CD14-positive monocyte (primary cell): ENCODE data around the gene ZNF146. TPM values are rescaled to one million over a fixed set of nuclear protein-coding genes. Genes with fewer than 3 reads are reported as not detected.

Experiments
- DNase-seq, 3 donors: peaks; one replicate each; pipeline ENCODE4 v3.0.0-alpha.2; 2011 to 2022
- H2AFZ ChIP-seq: 2 replicates; pipeline ENCODE4 v1.6.0; 2012; ENCODE audit warnings: mild to moderate bottlenecking, low read depth, low read length, inconsistent platforms; ENCODE audit not compliant: insufficient read depth, poor library complexity, severe bottlenecking
- H3K27ac ChIP-seq, 2 donors: 1 replicate in 1 of 2; 2 replicates in 1 of 2; pipeline ENCODE4 v1.5.1; 2012 to 2013; ENCODE audit warnings: low read length in 2 of 2, control low read depth in 1 of 2, inconsistent platforms in 1 of 2, low read depth in 1 of 2, mild to moderate bottlenecking in 1 of 2
- H3K27me3 ChIP-seq, 2 donors: one replicate each; pipeline versions ENCODE4 v1.6.0 to v1.6.1; 2011 to 2013; ENCODE audit warnings: low read length in 2 of 2; ENCODE audit not compliant: control insufficient read depth in 2 of 2, insufficient read depth in 2 of 2
- H3K36me3 ChIP-seq, 2 donors: replicated peaks in 1 of 2; 1 replicate in 1 of 2; 2 replicates in 1 of 2; pipeline versions ENCODE4 v1.5.1 to v1.6.1; 2012 to 2013; ENCODE audit warnings: low read length in 2 of 2, control low read depth in 1 of 2, inconsistent platforms in 1 of 2, mild to moderate bottlenecking in 1 of 2; ENCODE audit not compliant: insufficient read depth in 2 of 2, control insufficient read depth in 1 of 2
- H3K4me1 ChIP-seq, 2 donors: 1 replicate in 1 of 2; 2 replicates in 1 of 2; pipeline versions ENCODE4 v1.5.1 to v1.6.1; 2012 to 2013; ENCODE audit warnings: low read length in 2 of 2, control low read depth in 1 of 2, inconsistent platforms in 1 of 2, mild to moderate bottlenecking in 1 of 2, moderate library complexity in 1 of 2; ENCODE audit not compliant: insufficient read depth in 2 of 2, control insufficient read depth in 1 of 2
- H3K4me2 ChIP-seq: replicated peaks from 2 replicates; pipeline ENCODE3; 2012; ENCODE audit warnings: low read length, moderate library complexity, mild to moderate bottlenecking; ENCODE audit not compliant: poor library complexity, severe bottlenecking; ENCODE audit errors: extremely low read depth
- H3K4me3 ChIP-seq, 3 experiments: fragments of 200-600 bp in 1 of 3; sonication (generic) in 1 of 3; replicated peaks in 1 of 3; 1 replicate in 2 of 3; 2 replicates in 1 of 3; pipeline ENCODE4 v1.5.1; 2011 to 2013; ENCODE audit warnings: low read length in 3 of 3, mild to moderate bottlenecking in 3 of 3, control low read depth in 2 of 3, low read depth in 2 of 3, inconsistent platforms in 1 of 3, moderate library complexity in 1 of 3
- H3K79me2 ChIP-seq: 2 replicates; pipeline ENCODE4 v1.6.0; 2012; ENCODE audit warnings: mild to moderate bottlenecking, control low read depth, inconsistent platforms, low read length, moderate library complexity; ENCODE audit not compliant: insufficient read depth
- H3K9ac ChIP-seq: 2 replicates; pipeline ENCODE4 v1.6.0; 2017; ENCODE audit warnings: low read length, mild to moderate bottlenecking; ENCODE audit not compliant: insufficient read depth, poor library complexity, severe bottlenecking
- H3K9me3 ChIP-seq, 2 donors: replicated peaks in 1 of 2; 1 replicate in 1 of 2; 2 replicates in 1 of 2; pipeline versions ENCODE4 v1.5.1 to v1.6.1; 2012 to 2013; ENCODE audit warnings: low read length in 2 of 2, control low read depth in 1 of 2; ENCODE audit not compliant: control insufficient read depth in 1 of 2, insufficient read depth in 1 of 2
- H4K20me1 ChIP-seq: 2 replicates; pipeline ENCODE4 v1.6.0; 2012; ENCODE audit warnings: mild to moderate bottlenecking, low read length, control low read depth, moderate library complexity; ENCODE audit not compliant: insufficient read depth
- H3K27ac Mint-ChIP-seq, 7 donors: one replicate each; pipeline ENCODE4 v1.8.0; 2020; ENCODE audit warnings: mild to moderate bottlenecking in 7 of 7, mixed read lengths in 7 of 7, moderate library complexity in 6 of 7, inconsistent platforms in 2 of 7
- H3K27me3 Mint-ChIP-seq, 3 donors: one replicate each; pipeline ENCODE4 v1.8.0; 2021 to 2022; ENCODE audit warnings: low read depth in 3 of 3, mild to moderate bottlenecking in 3 of 3, mixed read lengths in 3 of 3, moderate library complexity in 3 of 3, inconsistent platforms in 1 of 3
- H3K36me3 Mint-ChIP-seq, 2 donors: one replicate each; pipeline ENCODE4 v1.8.0; 2020; ENCODE audit warnings: mixed read lengths in 2 of 2, inconsistent platforms in 1 of 2, mild to moderate bottlenecking in 1 of 2
- H3K4me1 Mint-ChIP-seq: one replicate; pipeline ENCODE4 v1.8.0; 2020; ENCODE audit warnings: mild to moderate bottlenecking, mixed read lengths
- H3K4me3 Mint-ChIP-seq, 2 donors: one replicate each; pipeline ENCODE4 v1.8.0; 2020; ENCODE audit warnings: mild to moderate bottlenecking in 2 of 2, mixed read lengths in 2 of 2, moderate library complexity in 1 of 2
- H3K9me3 Mint-ChIP-seq, 7 donors: one replicate each; pipeline ENCODE4 v1.8.0; 2020 to 2022; ENCODE audit warnings: mixed read lengths in 7 of 7, mild to moderate bottlenecking in 6 of 7, moderate library complexity in 6 of 7, inconsistent platforms in 2 of 7
- CTCF ChIP-seq: fragments of 200-600 bp; IDR thresholded peaks from one replicate; pipeline ENCODE4 v1.8.0; 2022; ENCODE audit warnings: antibody characterized with exemption, mild to moderate bottlenecking
- WGBS: methylation state at CpG from one replicate; pipeline ENCODE4 v1.1.5; 2013; ENCODE audit warnings: missing lambda C conversion rate; ENCODE audit not compliant: insufficient coverage; 5-methylcytosine and 5-hydroxymethylcytosine counted together
- intact Hi-C, 2 donors: fragments of 100-400 bp; cut with micrococcal nuclease; formaldehyde crosslinking; loops; one replicate each; pipeline versions ENCODE4 v1.15.0 to v1.15.1; 2023
- polyA minus RNA-seq: library from RNA; depleted of rRNA, polyadenylated mRNA; stranded (reverse); fragments of >200 nt; gene quantifications from 2 replicates; pipeline ENCODE4 v1.2.3, GENCODE V29; 2012
- polyA plus RNA-seq, 3 donors: library from polyadenylated mRNA; depleted of rRNA in 1 of 3; unstranded in 2 of 3; stranded (reverse) in 1 of 3; fragments of 300-500 nt in 2 of 3; fragments of >200 nt in 1 of 3; fragmentation: Illumina TruSeq in 2 of 3; gene quantifications; 1 replicate in 2 of 3; 2 replicates in 1 of 3; pipeline ENCODE4 v1.2.3, GENCODE V29; 2012 to 2021
- total RNA-seq, 12 experiments: library from RNA in 1 of 12; stranded (reverse) in 1 of 12; fragments of 120-200 nt in 1 of 12; gene quantifications; one replicate each; pipeline ENCODE4 v1.2.4 and lab custom pipeline; 2013 to 2026; ENCODE audit warnings: mixed read lengths in 6 of 12, inconsistent platforms in 1 of 12

Gene ZNF146
- total RNA-seq (2013): 50.2 TPM
- polyA plus RNA-seq (10 to 100 TPM; 12.2 to 26.5 (median 15.8) TPM), polyA minus RNA-seq (16.2 and 23.6 TPM in 2 replicates), total RNA-seq (lab: John Stamatoyannopoulos, UW) (18.5 to 49.2 (median 34.4) reads per million in 11 experiments)

GRCh38 chr19:36214386-36215275 lies at the start of gene ZNF146, which contains the start of gene ZNF565:
ZNF146 (plus strand) TSS chr19:36215106; CDS start chr19:36236441, 21,335 bp downstream.
ZNF565 (minus strand) TSS chr19:36214665; CDS start chr19:36201985, 12,680 bp downstream.
- H3K9me3 Mint-ChIP-seq: peaks cover 4 to 22% (median 9%) of the 10 kb centered on the region in 7 donors
- peak within 1 kb of the TSS; percentile 72 to 95 for H3K27ac ChIP-seq
- H4K20me1 ChIP-seq: no peaks in the 10 kb centered on the region
- H3K4me2 ChIP-seq: peak within 1 kb of the TSS; percentile 83
- peaks cover 7 to 12% of the 10 kb centered on the region in 2 donors for H3K9me3 ChIP-seq
- H2AFZ ChIP-seq: peak within 1 kb of the TSS; percentile 92
- no peaks in the 10 kb centered on the region for H3K27me3 ChIP-seq
- peak within 1 kb of the TSS; percentile 79 for H3K9ac ChIP-seq
- no peak within 1 kb of the TSS for H3K4me3 Mint-ChIP-seq
- WGBS: under 1% methylated on average over 63 of the region's 73 CpGs
- peaks cover 58% of the 10 kb centered on the region for H3K79me2 ChIP-seq
- peaks cover 11 to 18% of the 10 kb centered on the region in 2 donors for H3K4me1 ChIP-seq
- DNase-seq: peak; percentile 96 to 99 (median 96)
- H3K27ac Mint-ChIP-seq: no peak within 1 kb of the TSS
- intact Hi-C loops: loop anchor here (5.0 to 10.0 kb wide), 7 partner anchors 97 to 1540 kb away; partner anchors contain the start of genes TBCB (in 2 of the 2), IGFLR1 (in 1 of the 2), LIN37 (in 1 of the 2) and OVOL3 (in 1 of the 2)
- H3K4me3 ChIP-seq: peak within 1 kb of the TSS; percentile 61 to 92 (median 69)
- H3K36me3 Mint-ChIP-seq: peaks cover 13 to 25% of the 10 kb centered on the region in 2 donors
- TF ChIP-seq CTCF: no peak
- H3K36me3 ChIP-seq: peaks cover 0 to 8% of the 10 kb centered on the region in 2 donors
- no peaks in the 10 kb centered on the region for H3K27me3 Mint-ChIP-seq
- H3K4me1 Mint-ChIP-seq: peaks cover 5% of the 10 kb centered on the region

DNA sequence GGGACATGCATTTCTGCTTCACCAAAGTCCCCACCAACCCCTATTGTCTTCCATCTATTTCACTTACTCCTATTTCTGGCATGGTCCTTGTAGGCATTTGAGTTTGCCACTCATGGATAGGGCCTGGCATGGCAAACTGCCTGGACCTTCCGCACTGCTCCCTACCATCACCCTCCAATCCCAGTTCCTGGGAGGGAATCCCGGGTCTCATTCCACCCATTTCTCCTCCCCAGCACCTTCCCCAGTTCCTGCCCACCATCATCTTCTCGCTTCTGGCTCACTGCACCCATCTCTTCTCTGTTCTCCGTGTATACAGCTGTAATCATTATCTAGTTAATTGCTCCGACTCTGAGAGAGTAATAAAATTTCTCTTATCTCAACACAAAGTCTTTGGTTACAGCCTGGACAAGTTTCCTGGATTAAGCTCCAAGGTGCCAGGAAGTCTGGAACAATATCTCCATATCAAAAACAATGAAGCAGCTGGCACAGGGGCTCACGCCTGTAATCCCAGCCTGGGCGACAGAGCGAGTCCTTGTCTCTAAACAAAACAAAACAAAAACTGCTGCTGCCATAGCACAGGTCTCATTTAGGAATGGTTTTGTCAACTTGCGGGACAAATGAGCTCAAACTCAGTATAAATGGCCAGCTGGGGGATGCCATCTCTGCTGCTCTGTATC lies 45.7 kb upstream of the ZNF146 start:
- no peaks in the 10 kb centered on the region for H3K27me3 Mint-ChIP-seq

More for the DNA sequence above, 45.7 kb upstream of the ZNF146 start:
- no peak overlapping the region for H3K27ac ChIP-seq
- H3K9ac ChIP-seq: no peak overlapping the region
- H4K20me1 ChIP-seq: no peaks in the 10 kb centered on the region
- H3K79me2 ChIP-seq: no peaks in the 10 kb centered on the region
- peaks cover 0 to 6% of the 10 kb centered on the region in 2 donors for H3K36me3 ChIP-seq
- no peak overlapping the region for H2AFZ ChIP-seq
- H3K4me3 Mint-ChIP-seq: no peak overlapping the region
- WGBS: 97% methylated on average over 7 of the region's 9 CpGs
- H3K9me3 Mint-ChIP-seq: no peaks in the 10 kb centered on the region
- peak overlapping the region in 1 of 7 donors; percentile 5 for H3K27ac Mint-ChIP-seq
- peaks cover 0 to 20% of the 10 kb centered on the region in 2 donors for H3K36me3 Mint-ChIP-seq
- no peak overlapping the region for H3K4me3 ChIP-seq
- no peaks in the 10 kb centered on the region for H3K9me3 ChIP-seq
- peaks cover 3% of the 10 kb centered on the region for H3K4me1 Mint-ChIP-seq
- H3K4me2 ChIP-seq: no peak overlapping the region
- peaks cover 0 to 5% of the 10 kb centered on the region in 2 donors for H3K4me1 ChIP-seq
- no peak for DNase-seq
- H3K27me3 ChIP-seq: no peaks in the 10 kb centered on the region
- no peak for TF ChIP-seq CTCF
- intact Hi-C loops: no loop called here
